Tibial artery (tissue), 4 donors: ENCODE data around the gene ARL13A.

Source experiments
- DNase-seq, 2 donors: peaks; one replicate each; pipeline ENCODE4 v3.0.0-alpha.2; 2019
- H3K27ac ChIP-seq, 2 donors: fragments of 200-600 bp; sonication (generic) in 1 of 2; 1 replicate in 1 of 2; 2 replicates in 1 of 2; pipeline ENCODE4 v1.5.1; 2018 to 2019; ENCODE audit warnings: mild to moderate bottlenecking in 1 of 2
- H3K27me3 ChIP-seq, 2 donors: fragments of 200-600 bp; sonication (generic) in 1 of 2; one replicate each; pipeline versions ENCODE4 v1.5.1 to v1.6.0; 2016 to 2019
- H3K36me3 ChIP-seq, 3 donors: fragments of 200-600 bp; sonication (generic) in 2 of 3; one replicate each; pipeline ENCODE4 v1.5.1; 2016 to 2019; ENCODE audit warnings: mild to moderate bottlenecking in 2 of 3
- H3K4me1 ChIP-seq, 4 donors: fragments of 200-600 bp; sonication (generic) in 2 of 4; 1 replicate in 3 of 4; 2 replicates in 1 of 4; pipeline ENCODE4 v1.5.1; 2016 to 2019
- H3K4me3 ChIP-seq, 2 donors: fragments of 200-600 bp; sonication (generic) in 1 of 2; 1 replicate in 1 of 2; 2 replicates in 1 of 2; pipeline ENCODE4 v1.5.1; 2018 to 2019; ENCODE audit warnings: mild to moderate bottlenecking in 2 of 2
- H3K9me3 ChIP-seq, 3 donors: fragments of 200-600 bp; sonication (generic) in 1 of 3; one replicate each; pipeline ENCODE4 v1.5.1; 2016 to 2019
- intact Hi-C: fragments of 100-400 bp; cut with DNase I; formaldehyde crosslinking; loops from one replicate; pipeline ENCODE4 v1.15.0; 2023; ENCODE audit warnings: low total_unique reads
- TF ChIP-seq, protein P1 (sequence below), 2 experiments: fragments of 200-600 bp in 1 of 2; fragments of 450-650 bp in 1 of 2; IDR thresholded peaks; one replicate each; pipeline ENCODE4 v1.5.1; 2017 to 2019; ENCODE audit warnings: antibody characterized with exemption in 2 of 2, mild to moderate bottlenecking in 1 of 2, moderate library complexity in 1 of 2

The ARL13A gene

DNA sequence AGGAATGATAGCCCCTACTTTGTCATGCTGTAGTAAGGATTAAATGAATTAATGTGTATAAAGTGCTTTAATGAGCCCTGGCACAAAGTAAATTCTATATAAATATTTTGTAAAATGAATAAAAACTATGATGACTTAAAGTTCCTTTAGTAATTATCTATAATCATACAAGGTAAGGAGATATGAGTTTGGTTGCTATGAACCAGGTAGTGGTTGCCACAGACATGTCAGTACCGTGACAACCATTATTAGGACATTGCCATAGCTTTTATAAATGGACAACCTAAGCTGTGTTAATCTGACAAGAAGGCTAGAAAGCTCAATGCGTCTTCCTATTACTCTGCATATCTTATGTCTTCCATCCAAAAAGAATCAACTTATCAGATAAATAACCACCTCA lies at the start of gene ARL13A:
TSS of gene ARL13A (plus strand) at position 301 of the 400 bp plus-strand sequence. CDS start 3,982 bp downstream, outside the sequence.
- Histone ChIP-seq H3K4me1 (no peaks in the 10 kb centered on the region), H3K27me3 (no peaks in the 10 kb centered on the region), H3K36me3 (no peaks in the 10 kb centered on the region), H3K9me3 (no peaks in the 10 kb centered on the region), H3K27ac (no peak within 1 kb of the TSS), H3K4me3 (no peak within 1 kb of the TSS)
- DNase-seq = no peak
- intact Hi-C loops = no loop called here
- TF ChIP-seq, protein P1, sequence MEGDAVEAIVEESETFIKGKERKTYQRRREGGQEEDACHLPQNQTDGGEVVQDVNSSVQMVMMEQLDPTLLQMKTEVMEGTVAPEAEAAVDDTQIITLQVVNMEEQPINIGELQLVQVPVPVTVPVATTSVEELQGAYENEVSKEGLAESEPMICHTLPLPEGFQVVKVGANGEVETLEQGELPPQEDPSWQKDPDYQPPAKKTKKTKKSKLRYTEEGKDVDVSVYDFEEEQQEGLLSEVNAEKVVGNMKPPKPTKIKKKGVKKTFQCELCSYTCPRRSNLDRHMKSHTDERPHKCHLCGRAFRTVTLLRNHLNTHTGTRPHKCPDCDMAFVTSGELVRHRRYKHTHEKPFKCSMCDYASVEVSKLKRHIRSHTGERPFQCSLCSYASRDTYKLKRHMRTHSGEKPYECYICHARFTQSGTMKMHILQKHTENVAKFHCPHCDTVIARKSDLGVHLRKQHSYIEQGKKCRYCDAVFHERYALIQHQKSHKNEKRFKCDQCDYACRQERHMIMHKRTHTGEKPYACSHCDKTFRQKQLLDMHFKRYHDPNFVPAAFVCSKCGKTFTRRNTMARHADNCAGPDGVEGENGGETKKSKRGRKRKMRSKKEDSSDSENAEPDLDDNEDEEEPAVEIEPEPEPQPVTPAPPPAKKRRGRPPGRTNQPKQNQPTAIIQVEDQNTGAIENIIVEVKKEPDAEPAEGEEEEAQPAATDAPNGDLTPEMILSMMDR (IDR thresholded peaks at IDR 0.05) = no peak

DNA sequence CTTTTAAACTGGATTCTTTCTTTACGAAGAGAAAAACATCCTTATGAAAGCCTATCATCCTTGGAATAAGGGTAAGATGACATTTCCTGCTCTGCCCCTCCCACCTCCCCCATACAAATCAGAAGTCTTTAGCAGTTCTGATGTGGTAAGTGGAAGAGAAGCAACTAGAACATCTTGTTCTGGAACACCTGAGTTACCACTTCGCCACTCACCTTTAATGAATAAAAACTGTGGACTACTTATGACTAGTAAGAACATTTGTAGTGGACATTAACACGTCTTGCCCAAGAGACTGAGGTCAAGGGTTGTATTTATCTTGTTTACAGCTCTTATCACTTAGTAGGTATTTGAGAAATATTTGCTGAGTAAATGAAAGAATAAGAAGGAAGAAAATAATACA lies 45.1 kb upstream of the ARL13A start:
- intact Hi-C loops = no loop called here
- H3K27ac ChIP-seq = no peak overlapping the region
- H3K9me3 ChIP-seq = no peaks in the 10 kb centered on the region

DNA sequence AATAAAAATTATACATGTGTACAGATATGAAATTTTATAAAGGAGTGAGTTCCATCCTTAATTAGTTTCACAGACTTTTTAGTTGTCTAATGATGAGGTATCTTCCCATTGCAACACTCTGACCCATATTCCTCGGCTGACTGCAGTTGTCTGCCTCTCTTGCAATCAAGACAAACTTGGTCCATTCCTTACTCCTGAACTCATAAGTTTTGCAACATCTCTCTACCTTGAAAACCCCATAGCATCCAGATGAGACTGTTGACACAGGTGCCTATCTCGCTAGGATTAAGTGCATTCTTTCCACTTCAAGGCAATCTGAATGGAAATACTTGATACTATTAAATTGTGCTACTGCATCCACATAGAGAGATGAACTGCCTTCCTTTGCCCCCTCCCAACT lies 43.1 kb upstream of the ARL13A start:
- intact Hi-C loops = no loop called here
- DNase-seq = no peak
- Histone ChIP-seq H3K27me3 (no peaks in the 10 kb centered on the region), H3K4me3 (no peak overlapping the region), H3K4me1 (peaks cover 0 to 11% (median 0%) of the 10 kb centered on the region in 4 donors), H3K27ac (no peak overlapping the region), H3K9me3 (peaks cover 0 to 6% (median 5%) of the 10 kb centered on the region in 3 donors), H3K36me3 (no peaks in the 10 kb centered on the region)
- TF ChIP-seq, protein P1 (IDR thresholded peaks at IDR 0.05) = no peak

More for the DNA sequence above, 45.1 kb upstream of the ARL13A start:
- H3K27me3 ChIP-seq = no peaks in the 10 kb centered on the region
- H3K4me1 ChIP-seq = peaks cover 0 to 7% (median 0%) of the 10 kb centered on the region in 4 donors
- no peak overlapping the region for H3K4me3 ChIP-seq
- TF ChIP-seq, protein P1 (IDR thresholded peaks at IDR 0.05) = no peak
- no peaks in the 10 kb centered on the region for H3K36me3 ChIP-seq
- DNase-seq = no peak

DNA sequence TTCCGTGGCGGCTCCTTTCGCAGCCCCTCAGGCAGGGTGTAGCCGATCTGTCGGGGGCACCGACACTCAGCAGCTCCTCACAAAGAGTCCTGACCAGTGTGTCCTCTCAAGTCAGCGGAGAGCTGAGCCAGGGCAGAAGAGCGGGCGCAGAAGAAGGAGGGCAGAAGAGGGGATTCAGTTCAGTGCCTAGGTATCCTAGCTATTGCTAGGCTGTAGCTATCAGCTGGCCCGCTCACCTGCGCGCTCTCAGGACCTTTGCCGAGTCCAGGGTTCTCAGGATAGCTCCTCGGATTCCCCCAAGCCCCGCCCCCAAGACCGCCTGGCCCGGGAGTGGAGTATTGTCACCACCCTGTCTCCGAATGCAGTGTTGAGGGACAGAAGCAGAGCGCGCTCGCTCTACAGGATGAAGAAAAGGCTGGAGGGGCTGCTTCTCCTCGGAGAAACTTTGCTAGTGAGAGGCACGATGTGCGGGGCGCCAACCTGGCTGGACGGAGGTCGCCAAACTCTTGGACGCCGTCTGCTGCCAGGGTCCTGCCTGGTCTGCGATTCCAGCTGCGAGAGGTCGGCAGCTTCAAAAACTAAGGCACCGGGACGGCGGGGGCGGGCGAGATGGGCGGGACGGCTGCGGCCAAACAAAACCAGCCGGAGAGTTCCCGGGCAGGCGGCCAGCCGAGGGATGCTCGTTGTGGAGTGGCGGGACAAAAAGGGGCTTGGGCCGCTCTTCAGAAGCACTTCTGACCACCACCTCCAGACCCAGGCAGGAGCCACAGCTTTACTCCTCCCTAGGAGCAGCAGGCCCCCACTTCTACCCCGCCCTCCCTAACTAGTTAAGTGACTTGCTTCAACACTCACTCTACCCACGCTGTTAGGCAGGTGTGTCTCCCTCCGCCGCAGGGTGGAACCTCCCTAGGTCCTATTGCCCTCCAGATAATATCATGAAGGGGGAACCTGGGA lies 40.6 kb upstream of the ARL13A start, which contains the start of gene XKRX:
TSS of gene XKRX (minus strand) at position 258 of the 954 bp plus-strand sequence. CDS start 613 bp downstream, outside the sequence.
- no peaks in the 10 kb centered on the region for H3K36me3 ChIP-seq
- H3K27me3 ChIP-seq = no peaks in the 10 kb centered on the region
- no peak within 1 kb of the TSS for H3K27ac ChIP-seq
- H3K4me3 ChIP-seq = peak within 1 kb of the TSS; percentile 43 to 53
- peak; percentile 21 to 56 for DNase-seq
- peaks cover 0 to 9% (median 9%) of the 10 kb centered on the region in 3 donors for H3K9me3 ChIP-seq
- H3K4me1 ChIP-seq = peaks cover 0 to 11% (median 0%) of the 10 kb centered on the region in 4 donors
- intact Hi-C loops = no loop called here
- TF ChIP-seq, protein P1 (IDR thresholded peaks at IDR 0.05) = no peak

DNA sequence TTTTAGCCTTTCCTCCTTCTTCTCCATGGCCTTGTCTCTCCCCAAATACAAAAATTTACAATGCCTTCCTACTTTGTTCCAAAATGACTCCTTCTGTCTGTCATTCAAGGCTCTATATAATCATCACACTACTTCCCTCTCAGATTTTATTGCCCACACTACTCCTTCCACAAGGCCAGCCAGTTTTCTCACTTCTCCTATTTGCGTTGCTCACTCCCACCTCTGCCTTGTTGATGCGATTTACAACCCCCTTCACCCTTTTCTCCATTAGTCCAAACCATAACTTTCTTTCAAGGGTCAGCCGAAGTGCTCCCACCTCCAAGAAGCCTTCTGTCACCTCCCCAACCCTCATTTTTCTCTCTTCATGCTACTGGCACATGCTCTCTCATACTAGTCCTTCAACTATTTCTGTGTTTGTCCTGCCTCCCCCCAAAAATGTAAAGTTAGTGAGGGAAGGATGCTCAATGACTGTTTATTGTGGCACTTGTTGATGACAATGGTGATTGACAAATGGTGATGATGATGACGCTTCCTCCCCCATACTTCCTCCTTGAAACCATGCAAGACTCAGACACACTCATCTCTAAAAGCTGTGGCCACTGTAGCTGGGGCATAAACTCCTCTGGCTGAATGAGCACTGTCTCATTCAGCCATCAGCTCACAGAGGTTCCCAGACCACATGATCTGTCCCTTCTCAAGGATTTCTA lies 38.1 kb upstream of the ARL13A start:
- TF ChIP-seq, protein P1 (IDR thresholded peaks at IDR 0.05) = no peak
- peaks cover 0 to 11% (median 0%) of the 10 kb centered on the region in 4 donors for H3K4me1 ChIP-seq
- no peaks in the 10 kb centered on the region for H3K27me3 ChIP-seq
- H3K36me3 ChIP-seq = no peaks in the 10 kb centered on the region
- peaks cover 0 to 9% (median 9%) of the 10 kb centered on the region in 3 donors for H3K9me3 ChIP-seq
- no peak overlapping the region for H3K27ac ChIP-seq
- no peak for DNase-seq
- intact Hi-C loops = no loop called here
- no peak overlapping the region for H3K4me3 ChIP-seq
